ENCODE results near the gene ITGAD.

ITGAD gene

DNA sequence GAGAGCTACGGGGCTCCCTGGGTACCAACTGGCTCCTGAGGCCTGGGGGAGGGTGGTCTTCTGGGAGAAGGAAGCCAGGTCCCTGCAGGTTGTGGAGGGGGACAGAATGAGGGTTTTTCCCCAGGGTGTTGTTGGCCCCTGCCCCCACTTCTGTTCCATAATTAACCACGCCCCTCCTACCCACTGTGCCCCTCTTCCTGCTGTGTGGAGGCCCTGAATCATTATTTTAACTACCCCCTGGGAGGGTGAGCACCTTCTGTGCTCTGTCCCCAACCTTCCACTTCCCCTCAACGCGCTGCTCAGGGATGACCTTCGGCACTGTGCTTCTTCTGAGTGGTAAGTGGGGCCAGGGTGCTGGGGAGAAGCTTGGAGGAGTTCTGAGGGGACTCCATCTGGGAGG, at the start of gene ITGAD:
TSS of gene ITGAD (plus strand) at position 280 of the 400 bp plus-strand sequence. CDS start at position 306, 26 bp downstream.
- H3K9me3 ChIP-seq (ENCODE audit: insufficient read depth, low read depth, low read length) = no peaks in the 10 kb centered on the region
- no peaks in the 10 kb centered on the region for H4K20me1 ChIP-seq (ENCODE audit: insufficient read depth, low read length, poor library complexity, severe bottlenecking)
- TF ChIP-seq, protein P1, sequence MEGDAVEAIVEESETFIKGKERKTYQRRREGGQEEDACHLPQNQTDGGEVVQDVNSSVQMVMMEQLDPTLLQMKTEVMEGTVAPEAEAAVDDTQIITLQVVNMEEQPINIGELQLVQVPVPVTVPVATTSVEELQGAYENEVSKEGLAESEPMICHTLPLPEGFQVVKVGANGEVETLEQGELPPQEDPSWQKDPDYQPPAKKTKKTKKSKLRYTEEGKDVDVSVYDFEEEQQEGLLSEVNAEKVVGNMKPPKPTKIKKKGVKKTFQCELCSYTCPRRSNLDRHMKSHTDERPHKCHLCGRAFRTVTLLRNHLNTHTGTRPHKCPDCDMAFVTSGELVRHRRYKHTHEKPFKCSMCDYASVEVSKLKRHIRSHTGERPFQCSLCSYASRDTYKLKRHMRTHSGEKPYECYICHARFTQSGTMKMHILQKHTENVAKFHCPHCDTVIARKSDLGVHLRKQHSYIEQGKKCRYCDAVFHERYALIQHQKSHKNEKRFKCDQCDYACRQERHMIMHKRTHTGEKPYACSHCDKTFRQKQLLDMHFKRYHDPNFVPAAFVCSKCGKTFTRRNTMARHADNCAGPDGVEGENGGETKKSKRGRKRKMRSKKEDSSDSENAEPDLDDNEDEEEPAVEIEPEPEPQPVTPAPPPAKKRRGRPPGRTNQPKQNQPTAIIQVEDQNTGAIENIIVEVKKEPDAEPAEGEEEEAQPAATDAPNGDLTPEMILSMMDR (conservative IDR thresholded peaks at IDR 0.05; ENCODE audit: low read length) = no peak
- no peak for TF ChIP-seq EZH2phosphoT487 (IDR thresholded peaks at IDR 0.05; ENCODE audit: borderline replicate concordance)
- peaks cover 56% of the 10 kb centered on the region for H3K4me1 ChIP-seq (ENCODE audit: insufficient read depth, low read length, poor library complexity, severe bottlenecking)
- no peaks in the 10 kb centered on the region for H3K9me2 ChIP-seq (replicated peaks; ENCODE audit: low read depth, low read length)
- H2AFZ ChIP-seq (ENCODE audit: low read length) = peak within 1 kb of the TSS; percentile 19
- H3K27me3 ChIP-seq (ENCODE audit: insufficient read depth, low read length, poor library complexity, severe bottlenecking) = no peaks in the 10 kb centered on the region
- no peaks in the 10 kb centered on the region for H3F3A ChIP-seq (ENCODE audit: low read depth)
- H3K4me3 ChIP-seq (ENCODE audit: low read length, poor library complexity, severe bottlenecking) = peak within 1 kb of the TSS; percentile 85
- peak within 1 kb of the TSS; percentile 92 for H3K4me2 ChIP-seq (ENCODE audit: low read depth, low read length, poor library complexity, severe bottlenecking)
- peaks cover 53% of the 10 kb centered on the region for H3K79me2 ChIP-seq (ENCODE audit: insufficient read depth, low read length)
- peak within 1 kb of the TSS; percentile 90 for H3K9ac ChIP-seq (ENCODE audit: low read depth, low read length, poor library complexity, severe bottlenecking)
- H3K36me3 ChIP-seq (ENCODE audit: insufficient read depth, low read length) = no peaks in the 10 kb centered on the region

DNA sequence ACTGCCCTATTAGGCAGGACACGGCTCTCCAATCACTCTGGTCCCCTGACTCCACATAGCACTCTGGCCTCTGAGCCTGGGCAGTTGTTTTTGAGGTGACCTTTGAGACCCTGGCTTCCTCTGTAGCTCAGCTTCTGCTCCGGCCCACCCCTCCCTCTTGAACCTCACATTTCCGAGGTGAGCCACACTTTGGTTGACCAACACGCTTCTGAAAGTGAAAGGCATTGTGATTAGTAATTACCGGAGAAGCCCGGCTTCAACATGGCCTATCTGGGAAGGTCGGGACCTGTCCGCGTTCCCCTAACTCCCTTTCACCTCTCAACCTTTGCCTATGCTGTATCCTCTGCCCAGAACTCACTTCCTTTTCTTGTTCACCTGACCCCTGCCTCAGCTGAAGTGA, 48.4 kb upstream of the ITGAD start:
- no peaks in the 10 kb centered on the region for H3F3A ChIP-seq (ENCODE audit: low read depth)
- no peaks in the 10 kb centered on the region for H3K27me3 ChIP-seq (ENCODE audit: insufficient read depth, low read length, poor library complexity, severe bottlenecking)
- H3K9ac ChIP-seq (ENCODE audit: low read depth, low read length, poor library complexity, severe bottlenecking) = no peak overlapping the region
- H3K4me2 ChIP-seq (ENCODE audit: low read depth, low read length, poor library complexity, severe bottlenecking) = no peak overlapping the region
- H3K9me2 ChIP-seq (replicated peaks; ENCODE audit: low read depth, low read length) = no peaks in the 10 kb centered on the region
- no peaks in the 10 kb centered on the region for H3K4me1 ChIP-seq (ENCODE audit: insufficient read depth, low read length, poor library complexity, severe bottlenecking)
- no peak for TF ChIP-seq EZH2phosphoT487 (IDR thresholded peaks at IDR 0.05; ENCODE audit: borderline replicate concordance)
- TF ChIP-seq, protein P1 (conservative IDR thresholded peaks at IDR 0.05; ENCODE audit: low read length) = no peak
- no peaks in the 10 kb centered on the region for H3K9me3 ChIP-seq (ENCODE audit: insufficient read depth, low read depth, low read length)
- no peaks in the 10 kb centered on the region for H4K20me1 ChIP-seq (ENCODE audit: insufficient read depth, low read length, poor library complexity, severe bottlenecking)
- H2AFZ ChIP-seq (ENCODE audit: low read length) = no peak overlapping the region
- H3K36me3 ChIP-seq (ENCODE audit: insufficient read depth, low read length) = no peaks in the 10 kb centered on the region
- H3K4me3 ChIP-seq (ENCODE audit: low read length, poor library complexity, severe bottlenecking) = no peak overlapping the region
- no peaks in the 10 kb centered on the region for H3K79me2 ChIP-seq (ENCODE audit: insufficient read depth, low read length)

DNA sequence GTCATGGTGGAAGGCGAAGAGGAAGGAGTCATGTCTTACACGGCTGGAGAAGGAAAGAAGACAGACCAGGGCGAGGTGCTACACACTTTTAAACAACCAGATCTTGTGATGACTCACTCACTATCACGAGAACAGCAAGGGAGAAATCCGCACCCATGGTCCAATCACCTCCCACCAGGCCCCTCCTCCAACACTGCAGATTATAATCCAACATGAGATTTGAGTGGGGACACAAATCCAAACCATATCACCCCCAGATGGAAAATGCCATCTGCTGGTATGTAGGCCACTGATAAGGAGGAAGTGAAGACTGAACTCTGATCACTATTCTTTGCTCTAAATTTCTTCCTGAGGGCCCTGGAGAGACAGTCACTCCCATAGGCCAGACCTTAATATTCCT, 45.7 kb upstream of the ITGAD start:
- Histone ChIP-seq H4K20me1 (ENCODE audit: insufficient read depth, low read length, poor library complexity, severe bottlenecking) (no peaks in the 10 kb centered on the region), H3K4me3 (ENCODE audit: low read length, poor library complexity, severe bottlenecking) (no peak overlapping the region), H3K4me2 (ENCODE audit: low read depth, low read length, poor library complexity, severe bottlenecking) (no peak overlapping the region), H3F3A (ENCODE audit: low read depth) (no peaks in the 10 kb centered on the region), H3K9me2 (replicated peaks; ENCODE audit: low read depth, low read length) (no peaks in the 10 kb centered on the region), H3K9ac (ENCODE audit: low read depth, low read length, poor library complexity, severe bottlenecking) (no peak overlapping the region), H3K36me3 (ENCODE audit: insufficient read depth, low read length) (no peaks in the 10 kb centered on the region), H3K79me2 (ENCODE audit: insufficient read depth, low read length) (no peaks in the 10 kb centered on the region), H3K27me3 (ENCODE audit: insufficient read depth, low read length, poor library complexity, severe bottlenecking) (no peaks in the 10 kb centered on the region), H3K4me1 (ENCODE audit: insufficient read depth, low read length, poor library complexity, severe bottlenecking) (no peaks in the 10 kb centered on the region), H3K9me3 (ENCODE audit: insufficient read depth, low read depth, low read length) (no peaks in the 10 kb centered on the region), H2AFZ (ENCODE audit: low read length) (no peak overlapping the region)
- TF ChIP-seq, protein P1 (conservative IDR thresholded peaks at IDR 0.05; ENCODE audit: low read length) = no peak
- no peak for TF ChIP-seq EZH2phosphoT487 (IDR thresholded peaks at IDR 0.05; ENCODE audit: borderline replicate concordance)

Measured in Loucy (cell line).